Measurements from ENCODE around the gene EGFL8.
"Not testable (repeated sequence)": the region's sequence is repeated elsewhere in the genome, so short reads cannot be mapped to it uniquely, and the experiment has no call there.

The EGFL8 gene

GRCh38 chr6:32183483-32184083 is 19.2 kb downstream of the EGFL8 start:
- DNase-seq (ENCODE audit: low read depth): no peak

- no peak for DNase-seq (ENCODE audit: low read depth)
Measured at GRCh38 chr6:32184084-32184640, 19.8 kb downstream of the EGFL8 start, which contains the start of gene AGER. AGER (minus strand) TSS chr6:32184253; CDS start chr6:32184222, 31 bp downstream.

GRCh38 chr6:32185681-32186131 is 21.3 kb downstream of the EGFL8 start:
- peak; percentile 52 for DNase-seq (ENCODE audit: low read depth)

GRCh38 chr6:32186151-32186840 is 21.9 kb downstream of the EGFL8 start:
- DNase-seq (ENCODE audit: low read depth): not testable (repeated sequence)

- no peak for DNase-seq (ENCODE audit: low read depth)
Measured at GRCh38 chr6:32187009-32187709, 22.8 kb downstream of the EGFL8 start.

GRCh38 chr6:32187725-32188380 is 23.5 kb downstream of the EGFL8 start:
- not testable (repeated sequence) for DNase-seq (ENCODE audit: low read depth)

- DNase-seq (ENCODE audit: low read depth): no peak
Measured at GRCh38 chr6:32188381-32189068, 24.1 kb downstream of the EGFL8 start.

- DNase-seq (ENCODE audit: low read depth): no peak
Measured at GRCh38 chr6:32189069-32189741, 24.8 kb downstream of the EGFL8 start.

- no peak for DNase-seq (ENCODE audit: low read depth)
Measured at GRCh38 chr6:32189742-32190053, 25.3 kb downstream of the EGFL8 start.

- peak; percentile 68 for DNase-seq (ENCODE audit: low read depth)
Measured at GRCh38 chr6:32190054-32190851, 25.9 kb downstream of the EGFL8 start, which contains the start of gene PBX2. PBX2 (minus strand) TSS chr6:32190202; CDS start chr6:32189915, 287 bp downstream.

- no peak for DNase-seq (ENCODE audit: low read depth)
Measured at GRCh38 chr6:32190911-32191677, 26.7 kb downstream of the EGFL8 start.

- no peak for DNase-seq (ENCODE audit: low read depth)
Measured at GRCh38 chr6:32191696-32192607, 27.6 kb downstream of the EGFL8 start.

- no peak for DNase-seq (ENCODE audit: low read depth)
Measured at GRCh38 chr6:32192608-32193039, 28.2 kb downstream of the EGFL8 start, which contains the start of gene GPSM3. GPSM3 (minus strand) TSS chr6:32192643; CDS start chr6:32192513, 130 bp downstream.

GRCh38 chr6:32193096-32193495 is 28.7 kb downstream of the EGFL8 start:
- DNase-seq (ENCODE audit: low read depth): not testable (repeated sequence)

- DNase-seq (ENCODE audit: low read depth): no peak
Measured at GRCh38 chr6:32194388-32194787, 30.0 kb downstream of the EGFL8 start.

- DNase-seq (ENCODE audit: low read depth): no peak
Measured at GRCh38 chr6:32194825-32195651, 30.6 kb downstream of the EGFL8 start.

GRCh38 chr6:32195652-32195901 is 31.2 kb downstream of the EGFL8 start:
- DNase-seq (ENCODE audit: low read depth): peak; percentile 100
